Mucosa of descending colon (tissue), 3 donors: ENCODE data around the gene DACT1. TPM values are rescaled to one million over a fixed set of nuclear protein-coding genes. Genes with fewer than 3 reads are reported as not detected.
A peak's percentile ranks its signal among the peaks of the same experiment; 100 is the strongest.

Source experiments
- ATAC-seq: fragments of 200-7000 bp; cut with Tn5 transposase; one replicate; pipeline ENCODE4 v1.9.1; 2020; ENCODE audit warnings: mild to moderate bottlenecking, moderate library complexity
- DNase-seq, 3 donors: peaks; one replicate each; pipeline ENCODE4 v3.0.0-alpha.2; 2020
- H3K36me3 ChIP-seq: fragments of 200-600 bp; one replicate; pipeline ENCODE4 v1.8.0; 2021; ENCODE audit warnings: low read depth, mild to moderate bottlenecking
- H3K4me1 ChIP-seq: fragments of 200-600 bp; one replicate; pipeline ENCODE4 v1.8.0; 2021; ENCODE audit warnings: low read depth, mild to moderate bottlenecking
- H3K4me3 ChIP-seq: fragments of 200-600 bp; one replicate; pipeline ENCODE4 v1.8.0; 2021; ENCODE audit warnings: mild to moderate bottlenecking
- H3K9me3 ChIP-seq: fragments of 200-600 bp; one replicate; pipeline ENCODE4 v1.8.0; 2021; ENCODE audit warnings: mild to moderate bottlenecking
- CTCF ChIP-seq: fragments of 200-600 bp; IDR thresholded peaks from one replicate; pipeline ENCODE4 v1.8.0; 2022; ENCODE audit warnings: antibody characterized with exemption, mild to moderate bottlenecking
- intact Hi-C, 2 donors: fragments of 100-400 bp; cut with DNase I in 1 of 2; cut with micrococcal nuclease in 1 of 2; formaldehyde crosslinking; loops; one replicate each; pipeline versions ENCODE4 v1.11.0 to v1.11.1; 2022; cut with DNase I, micrococcal nuclease
- total RNA-seq, 3 donors: library from RNA; stranded (reverse); fragmentation: NEBNext Ultra II Directional in 2 of 3; extraction: Animal tissue kit (Norgen Biotek cat#: 25700) in 2 of 3; gene quantifications; one replicate each; pipeline versions ENCODE4 v1.2.1 to v1.2.4, GENCODE V29; 2021 to 2023
- donor health status: DM: no; HTN: no; CAD: no; lungs with moderate emphysema.
- donor health status: DM: no; HTN: no; CAD: no.
- donor health status: DM: no; HTN: yes; CAD: no.

DACT1 gene
- total RNA-seq, 3 donors from 2014 or later: 2.3 to 7.2 (median 3.0) TPM

GRCh38 chr14:58677001-58677400 lies 39.2 kb downstream of the DACT1 start:
- TF ChIP-seq CTCF: no peak
- peaks cover 4% of the 10 kb centered on the region for H3K4me1 ChIP-seq
- DNase-seq (no peak), ATAC-seq (no peak)
- intact Hi-C loops: no loop called here
- H3K9me3 ChIP-seq: no peaks in the 10 kb centered on the region
- H3K4me3 ChIP-seq: no peak overlapping the region
- no peaks in the 10 kb centered on the region for H3K36me3 ChIP-seq

GRCh38 chr14:58677517-58677916 lies 39.8 kb downstream of the DACT1 start:
- peak; percentile 78 for ATAC-seq
- Histone ChIP-seq H3K4me1 (peaks cover 4% of the 10 kb centered on the region), H3K9me3 (no peaks in the 10 kb centered on the region), H3K4me3 (no peak overlapping the region), H3K36me3 (no peaks in the 10 kb centered on the region)
- no peak for TF ChIP-seq CTCF
- intact Hi-C loops: no loop called here
- peak in 1 of 3 donors; percentile 27 for DNase-seq

- TF ChIP-seq CTCF: no peak
- Histone ChIP-seq H3K4me1 (peaks cover 4% of the 10 kb centered on the region), H3K36me3 (no peaks in the 10 kb centered on the region), H3K9me3 (no peaks in the 10 kb centered on the region), H3K4me3 (no peak overlapping the region)
- DNase-seq (no peak), ATAC-seq (peak; percentile 47)
- intact Hi-C loops: no loop called here
Measured at GRCh38 chr14:58677996-58678395, 40.2 kb downstream of the DACT1 start.

- ATAC-seq (no peak), DNase-seq (no peak)
- Histone ChIP-seq H3K4me3 (no peak overlapping the region), H3K4me1 (peaks cover 4% of the 10 kb centered on the region), H3K9me3 (no peaks in the 10 kb centered on the region), H3K36me3 (no peaks in the 10 kb centered on the region)
- intact Hi-C loops: no loop called here
- TF ChIP-seq CTCF: no peak
Measured at GRCh38 chr14:58680698-58681097, 42.9 kb downstream of the DACT1 start.

- no peak for TF ChIP-seq CTCF
- peaks cover 11% of the 10 kb centered on the region for H3K4me1 ChIP-seq
- intact Hi-C loops: no loop called here
- H3K4me3 ChIP-seq: no peak overlapping the region
- H3K36me3 ChIP-seq: no peaks in the 10 kb centered on the region
- no peaks in the 10 kb centered on the region for H3K9me3 ChIP-seq
- ATAC-seq (no peak), DNase-seq (no peak)
Measured at GRCh38 chr14:58687232-58687795, 49.6 kb downstream of the DACT1 start.
